Activated T-helper 1 cell treated with anti-CD3 and anti-CD28 coated beads, Interleukin-12 subunit alpha, Interleukin-12 subunit beta, Interleukin-2, Interleukin-4 antibody, amounts not matched to agents 30 ng/mL and 10 ng/mL and 1 ng/mL, durations not matched to agents 14 hours and 24 hours and 36 hours (primary cell): ENCODE measurements around the gene SLC8A2. TPM values are rescaled to one million over a fixed set of nuclear protein-coding genes. Genes with fewer than 3 reads are reported as not detected.

Experiments used
- DNase-seq: peaks from one replicate; pipeline ENCODE4 v3.0.0; 2021; ENCODE audit warnings: low spot score
- H3K27ac Mint-ChIP-seq: one replicate; pipeline ENCODE4 v1.8.0; 2021; ENCODE audit warnings: mild to moderate bottlenecking, mixed read lengths
- H3K27me3 Mint-ChIP-seq: one replicate; pipeline ENCODE4 v1.8.0; 2022; ENCODE audit warnings: mild to moderate bottlenecking, moderate library complexity, mixed read lengths; ENCODE audit not compliant: insufficient read depth
- H3K36me3 Mint-ChIP-seq: one replicate; pipeline ENCODE4 v1.8.0; 2021; ENCODE audit warnings: low read depth, mixed read lengths
- H3K4me1 Mint-ChIP-seq: one replicate; pipeline ENCODE4 v1.8.0; 2021; ENCODE audit warnings: low read depth, mixed read lengths
- H3K4me3 Mint-ChIP-seq: one replicate; pipeline ENCODE4 v1.8.0; 2021; ENCODE audit warnings: mild to moderate bottlenecking, moderate library complexity, mixed read lengths
- H3K9me3 Mint-ChIP-seq: one replicate; pipeline ENCODE4 v1.8.0; 2021; ENCODE audit warnings: mixed read lengths
- intact Hi-C: fragments of 100-400 bp; cut with micrococcal nuclease; formaldehyde crosslinking; loops from one replicate; pipeline ENCODE4 v1.15.1; 2024
- total RNA-seq: library from RNA; stranded (reverse); gene quantifications from 2 replicates; pipeline ENCODE4 v1.2.3, GENCODE V29; 2022

The SLC8A2 gene
- total RNA-seq, 1 donor from 2014 or later, result not detected

DNA sequence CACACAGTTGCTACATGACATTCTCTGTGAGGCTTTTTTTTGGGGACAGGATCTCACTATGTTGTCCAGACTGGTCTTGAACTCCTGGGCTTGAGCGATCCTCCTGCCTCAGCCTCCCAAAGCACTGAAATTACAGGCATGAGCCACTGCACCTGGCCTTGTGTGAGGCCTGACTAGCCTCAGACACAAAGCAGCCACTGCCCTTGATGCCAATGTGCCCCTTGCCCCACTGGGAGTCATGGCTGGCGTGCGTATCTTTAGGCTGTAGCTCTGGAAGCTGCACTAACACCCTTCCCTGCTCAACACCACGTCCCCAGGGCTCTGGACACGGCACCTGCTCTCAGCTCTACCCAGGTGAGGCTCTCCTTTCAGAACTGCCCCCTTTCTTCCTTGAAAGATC, 26.9 kb upstream of the SLC8A2 start:
- H3K27ac Mint-ChIP-seq, result no peak overlapping the region
- intact Hi-C loops, result no loop called here

DNA sequence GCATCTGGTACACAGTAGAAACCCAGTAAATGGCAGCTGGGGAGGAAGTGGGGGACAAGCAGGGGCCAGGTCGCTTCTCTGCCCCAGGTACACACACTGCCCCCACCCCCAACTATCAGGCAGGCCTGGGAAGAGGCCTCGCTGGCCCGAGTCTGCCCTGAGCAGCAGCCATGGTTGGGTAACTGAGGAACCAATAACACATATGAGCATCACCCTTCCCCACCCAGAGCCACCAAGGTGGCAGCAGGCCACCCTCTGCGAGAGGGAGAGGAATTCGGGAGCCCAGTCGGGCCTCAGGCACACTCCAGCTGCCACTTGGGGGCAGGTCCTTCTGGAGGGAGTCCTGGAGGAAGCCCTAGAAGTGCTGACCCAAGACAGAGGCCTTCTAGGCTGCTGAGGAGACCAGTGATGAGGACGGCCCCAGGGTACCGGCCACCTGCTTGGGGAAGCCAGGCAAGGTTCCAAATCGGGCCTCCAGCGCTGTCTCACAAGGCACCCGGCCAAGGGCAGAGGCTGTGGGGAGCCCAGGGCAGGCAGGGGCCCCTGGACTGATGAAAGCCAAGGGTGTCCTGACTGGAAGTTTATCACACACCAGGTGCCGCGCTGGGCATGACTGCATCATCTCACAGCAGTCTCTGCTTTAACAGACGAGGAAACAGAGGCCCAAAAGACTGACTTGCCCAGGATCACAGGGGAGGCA, 26.3 kb upstream of the SLC8A2 start:
- no peak for DNase-seq
- intact Hi-C loops, result no loop called here
- Mint-ChIP-seq H3K36me3 (peaks cover 10% of the 10 kb centered on the region), H3K27ac (no peak overlapping the region), H3K27me3 (no peaks in the 10 kb centered on the region), H3K4me1 (no peaks in the 10 kb centered on the region), H3K9me3 (no peaks in the 10 kb centered on the region), H3K4me3 (no peak overlapping the region)

More for the DNA sequence above, 26.9 kb upstream of the SLC8A2 start:
- no peaks in the 10 kb centered on the region for H3K4me1 Mint-ChIP-seq
- DNase-seq, result no peak
- H3K4me3 Mint-ChIP-seq, result no peak overlapping the region
- peaks cover 16% of the 10 kb centered on the region for H3K36me3 Mint-ChIP-seq
- H3K27me3 Mint-ChIP-seq, result no peaks in the 10 kb centered on the region
- H3K9me3 Mint-ChIP-seq, result no peaks in the 10 kb centered on the region

DNA sequence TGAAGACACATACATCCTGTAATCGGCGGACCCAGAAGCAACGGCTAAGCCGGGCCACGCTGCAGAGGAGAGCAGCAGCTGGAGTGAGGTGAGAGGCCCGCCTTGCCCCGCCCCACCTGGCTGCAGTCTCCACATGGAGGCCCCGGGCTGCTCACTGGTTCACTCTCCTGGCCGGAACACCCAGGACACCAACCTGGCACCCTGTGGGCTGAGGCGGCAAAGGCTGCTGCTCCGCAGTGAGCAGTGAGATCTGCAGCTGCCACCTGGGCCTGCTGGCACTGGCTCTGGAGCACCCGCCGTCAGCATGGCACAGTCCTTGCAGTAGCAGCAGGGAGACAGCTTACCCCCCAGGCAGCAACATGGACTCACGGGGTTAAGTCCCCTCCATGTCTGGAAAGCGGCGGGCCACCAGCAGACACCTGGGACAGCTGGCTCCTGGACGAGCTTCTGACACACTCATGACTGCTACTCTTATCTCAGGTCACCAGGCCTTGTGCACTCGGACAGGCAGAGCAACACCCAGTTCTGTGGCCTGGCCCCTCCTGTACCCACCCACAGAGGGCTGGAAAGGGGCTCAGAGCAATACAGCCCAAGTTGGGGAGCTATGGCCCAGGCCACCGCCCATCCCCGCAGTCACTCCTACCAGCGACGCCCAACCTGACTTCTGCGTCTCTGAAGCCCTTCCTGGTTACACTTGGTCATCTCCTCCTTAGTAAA, 25.5 kb upstream of the SLC8A2 start:
- Mint-ChIP-seq H3K4me1 (no peaks in the 10 kb centered on the region), H3K4me3 (no peak overlapping the region), H3K9me3 (no peaks in the 10 kb centered on the region), H3K27me3 (no peaks in the 10 kb centered on the region), H3K27ac (no peak overlapping the region), H3K36me3 (peaks cover 5% of the 10 kb centered on the region)
- intact Hi-C loops, result no loop called here
- no peak for DNase-seq

DNA sequence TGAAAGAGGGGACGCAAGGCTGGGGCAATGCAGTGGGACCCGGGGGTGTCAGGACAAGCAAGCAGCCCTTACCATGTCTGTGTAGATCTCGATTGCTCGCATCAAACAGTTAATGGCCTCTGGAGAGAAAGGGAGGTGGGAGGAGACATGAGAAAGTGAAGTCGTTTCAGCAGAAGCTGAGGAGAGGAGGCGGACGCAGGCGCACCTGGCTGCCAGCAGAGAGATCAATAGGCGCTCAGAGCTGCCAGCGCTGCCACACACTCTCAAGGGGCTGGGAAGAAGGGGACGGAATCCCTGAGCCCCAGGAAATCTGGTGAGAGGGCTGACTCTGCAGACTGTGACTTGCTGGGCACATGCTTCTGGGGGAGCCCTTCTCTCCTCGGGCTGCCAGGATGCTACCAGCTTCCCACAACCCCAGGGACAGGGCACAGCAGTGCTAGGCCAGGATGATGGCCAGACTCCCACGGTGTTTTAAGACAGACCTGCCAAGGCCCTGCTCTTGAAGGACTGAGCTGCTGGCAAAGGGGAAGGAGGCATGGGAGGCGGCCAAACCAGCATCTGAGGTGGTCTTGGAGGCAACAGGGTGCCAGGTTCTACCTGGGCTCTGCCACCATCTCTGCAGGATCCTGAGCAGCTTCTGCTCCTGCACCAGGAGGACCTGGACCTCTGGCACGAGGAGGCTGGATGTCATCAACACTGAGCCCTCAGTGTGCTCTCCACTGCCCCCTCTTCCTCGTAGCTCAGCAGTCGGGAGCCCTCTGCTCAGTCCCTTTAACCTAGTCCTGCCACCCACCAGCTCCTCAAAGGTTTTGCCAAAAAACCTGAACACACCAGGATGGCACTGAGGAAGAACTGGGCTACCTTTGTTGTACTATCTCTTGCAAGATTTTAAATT, 24.0 kb upstream of the SLC8A2 start:
- no peak overlapping the region for H3K27ac Mint-ChIP-seq
- intact Hi-C loops, result no loop called here

DNA sequence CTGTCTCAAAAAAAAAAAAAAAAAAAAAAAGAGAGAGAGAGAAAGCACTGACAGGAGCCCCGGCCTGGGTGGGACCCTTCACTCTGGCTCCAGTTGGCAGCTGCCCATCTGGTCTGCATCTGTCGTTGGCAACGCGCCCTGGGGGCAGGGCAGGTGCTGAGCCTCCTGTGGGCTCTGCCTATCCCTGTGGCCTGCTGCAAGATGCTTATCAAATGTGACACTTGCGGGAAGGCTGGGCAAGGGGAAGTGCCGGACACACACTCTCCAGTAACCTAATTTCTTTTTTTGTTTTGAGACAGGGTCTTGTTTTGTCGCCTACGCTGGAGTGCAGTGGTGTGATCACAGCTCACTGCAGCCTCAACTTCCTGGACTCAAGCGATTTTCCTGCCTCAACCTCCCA, 23.0 kb upstream of the SLC8A2 start:
- Mint-ChIP-seq H3K36me3 (peaks cover 9% of the 10 kb centered on the region), H3K27ac (no peak overlapping the region)

More for the DNA sequence above, 24.0 kb upstream of the SLC8A2 start:
- Mint-ChIP-seq H3K27me3 (no peaks in the 10 kb centered on the region), H3K36me3 (peaks cover 4% of the 10 kb centered on the region), H3K9me3 (no peaks in the 10 kb centered on the region), H3K4me3 (no peak overlapping the region), H3K4me1 (no peaks in the 10 kb centered on the region)
- no peak for DNase-seq

DNA sequence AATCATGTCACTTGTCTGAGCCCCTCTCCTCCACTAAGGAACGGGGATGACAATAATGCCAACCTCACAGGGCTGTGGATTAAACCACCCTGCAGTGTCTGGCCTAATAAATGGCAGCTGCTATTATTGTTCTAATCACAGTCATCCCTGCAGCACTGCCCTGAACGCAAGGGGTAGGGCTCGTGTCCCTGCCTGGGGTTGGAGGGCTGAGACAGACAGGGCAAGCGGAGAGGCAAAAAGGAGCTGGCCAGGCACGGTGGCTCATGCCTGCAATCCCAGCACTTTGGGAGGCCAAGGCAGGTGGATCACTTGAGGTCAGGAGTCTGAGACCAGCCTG, 22.5 kb upstream of the SLC8A2 start:
- H3K27ac Mint-ChIP-seq, result no peak overlapping the region
- intact Hi-C loops, result no loop called here
- H3K9me3 Mint-ChIP-seq, result no peaks in the 10 kb centered on the region
- no peaks in the 10 kb centered on the region for H3K4me1 Mint-ChIP-seq
- no peak overlapping the region for H3K4me3 Mint-ChIP-seq
- no peak for DNase-seq
- H3K27me3 Mint-ChIP-seq, result no peaks in the 10 kb centered on the region
- H3K36me3 Mint-ChIP-seq, result peaks cover 9% of the 10 kb centered on the region

More for the DNA sequence above, 23.0 kb upstream of the SLC8A2 start:
- no peak for DNase-seq
- Mint-ChIP-seq H3K4me1 (no peaks in the 10 kb centered on the region), H3K9me3 (no peaks in the 10 kb centered on the region), H3K4me3 (no peak overlapping the region), H3K27me3 (no peaks in the 10 kb centered on the region)
- intact Hi-C loops, result no loop called here

DNA sequence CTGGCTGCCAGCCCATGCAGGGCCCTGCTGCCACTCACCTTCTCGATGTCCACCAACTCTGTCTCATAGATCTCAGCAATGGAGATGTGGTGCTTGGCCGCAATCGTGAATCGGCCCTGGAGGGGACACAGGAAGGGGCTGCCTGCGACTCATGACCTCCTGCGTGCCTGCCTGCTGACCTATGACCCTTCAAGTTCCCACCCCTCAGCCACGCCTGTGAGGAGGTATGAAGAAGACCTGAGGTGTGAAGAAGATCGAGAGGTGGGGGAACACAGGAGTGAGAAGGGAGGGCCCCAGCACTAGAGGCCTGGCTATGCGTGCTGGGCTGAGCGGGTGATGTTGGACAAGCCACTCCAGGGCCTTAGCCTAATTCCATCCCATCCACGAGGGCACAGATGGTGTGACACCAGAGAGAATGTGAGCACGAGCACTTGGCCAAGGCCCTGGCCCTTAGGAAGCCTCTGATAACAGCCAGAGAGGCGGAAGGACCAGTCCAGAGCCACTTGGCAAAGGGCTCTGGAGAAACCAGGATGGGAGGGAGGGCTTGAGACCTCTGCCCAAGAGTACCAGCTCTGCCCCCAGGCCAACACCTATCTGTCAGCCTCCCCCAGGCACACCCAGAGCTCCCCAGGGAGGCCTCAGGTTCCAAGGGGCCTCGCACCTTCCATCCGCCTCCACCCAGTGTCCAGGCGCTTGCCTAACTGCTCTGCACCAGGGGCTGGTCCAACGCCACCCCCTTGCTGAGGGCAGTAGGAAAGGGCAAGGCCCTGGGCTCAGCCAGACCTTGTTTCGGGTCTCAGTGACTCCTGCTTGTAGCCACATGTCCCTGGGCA, 21.9 kb upstream of the SLC8A2 start:
- no peaks in the 10 kb centered on the region for H3K9me3 Mint-ChIP-seq
- no peak overlapping the region for H3K27ac Mint-ChIP-seq
- peaks cover 9% of the 10 kb centered on the region for H3K36me3 Mint-ChIP-seq
- H3K4me1 Mint-ChIP-seq, result no peaks in the 10 kb centered on the region
- H3K4me3 Mint-ChIP-seq, result no peak overlapping the region
- intact Hi-C loops, result no loop called here
- no peaks in the 10 kb centered on the region for H3K27me3 Mint-ChIP-seq
- no peak for DNase-seq

DNA sequence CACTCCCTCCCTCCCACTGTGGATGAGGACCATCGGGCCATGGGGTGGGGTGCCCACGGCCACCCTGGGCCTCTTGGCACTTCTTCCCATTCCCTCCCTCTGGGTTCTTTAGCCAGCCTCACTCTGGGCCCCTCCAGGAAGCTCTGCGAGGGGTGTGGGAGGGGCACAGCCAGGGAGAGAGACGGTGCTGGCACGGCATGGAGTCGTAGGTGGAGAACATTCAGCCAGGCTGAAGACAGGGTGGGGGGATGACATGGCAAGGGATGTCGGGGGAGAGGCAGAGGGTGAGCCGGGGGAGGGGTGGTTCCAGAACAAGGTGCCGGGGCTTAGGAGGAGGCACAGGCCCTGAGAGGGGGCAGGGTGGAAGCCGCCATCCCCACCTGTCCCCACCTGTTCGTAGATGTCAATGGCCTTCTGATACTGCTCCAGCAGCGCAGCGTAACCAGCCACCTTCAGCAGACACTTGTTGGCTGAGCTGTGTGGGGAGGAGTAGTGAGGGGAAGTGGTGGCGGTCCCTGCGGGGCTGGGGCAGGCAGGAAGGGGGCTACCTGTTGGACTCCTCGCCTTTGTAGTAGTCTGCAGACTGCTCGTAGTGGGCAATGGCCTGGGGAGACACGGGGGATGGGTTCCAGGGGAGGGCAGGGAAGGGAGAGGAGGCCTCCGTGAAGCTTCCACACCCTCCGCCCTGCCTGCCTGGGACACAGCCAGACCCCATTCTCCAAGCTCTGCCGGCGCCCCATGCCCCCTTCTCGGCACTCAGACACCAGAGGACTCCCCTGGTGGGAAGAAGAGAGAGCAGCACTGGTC, 21.1 kb upstream of the SLC8A2 start:
- Mint-ChIP-seq H3K4me3 (no peak overlapping the region), H3K36me3 (peaks cover 9% of the 10 kb centered on the region), H3K27me3 (no peaks in the 10 kb centered on the region), H3K27ac (no peak overlapping the region), H3K9me3 (no peaks in the 10 kb centered on the region), H3K4me1 (no peaks in the 10 kb centered on the region)
- intact Hi-C loops, result no loop called here
- no peak for DNase-seq

DNA sequence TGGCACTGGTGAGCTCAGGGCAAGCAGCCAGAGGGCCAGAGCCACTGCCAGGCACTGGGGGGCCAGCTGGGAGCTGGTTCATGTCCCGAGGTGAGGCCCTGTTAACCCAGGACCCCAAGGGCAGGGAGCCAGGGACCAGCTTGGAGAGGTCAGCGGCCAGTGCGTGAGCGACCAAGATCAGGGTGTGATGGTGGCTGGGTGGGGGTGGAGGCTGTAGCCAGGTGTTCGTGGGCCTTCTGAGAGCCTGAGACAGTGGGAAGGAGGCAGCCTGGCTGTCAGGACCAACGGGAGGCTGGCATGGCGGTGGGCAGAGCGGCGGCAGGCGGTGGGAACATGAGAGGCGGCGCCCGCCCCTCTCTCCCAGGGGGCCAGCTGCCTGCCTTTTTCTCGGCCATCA, 20.4 kb upstream of the SLC8A2 start:
- Mint-ChIP-seq H3K27ac (no peak overlapping the region), H3K4me3 (no peak overlapping the region), H3K27me3 (no peaks in the 10 kb centered on the region), H3K9me3 (no peaks in the 10 kb centered on the region), H3K36me3 (peaks cover 13% of the 10 kb centered on the region), H3K4me1 (peaks cover 3% of the 10 kb centered on the region)
- intact Hi-C loops, result no loop called here
- DNase-seq, result no peak

DNA sequence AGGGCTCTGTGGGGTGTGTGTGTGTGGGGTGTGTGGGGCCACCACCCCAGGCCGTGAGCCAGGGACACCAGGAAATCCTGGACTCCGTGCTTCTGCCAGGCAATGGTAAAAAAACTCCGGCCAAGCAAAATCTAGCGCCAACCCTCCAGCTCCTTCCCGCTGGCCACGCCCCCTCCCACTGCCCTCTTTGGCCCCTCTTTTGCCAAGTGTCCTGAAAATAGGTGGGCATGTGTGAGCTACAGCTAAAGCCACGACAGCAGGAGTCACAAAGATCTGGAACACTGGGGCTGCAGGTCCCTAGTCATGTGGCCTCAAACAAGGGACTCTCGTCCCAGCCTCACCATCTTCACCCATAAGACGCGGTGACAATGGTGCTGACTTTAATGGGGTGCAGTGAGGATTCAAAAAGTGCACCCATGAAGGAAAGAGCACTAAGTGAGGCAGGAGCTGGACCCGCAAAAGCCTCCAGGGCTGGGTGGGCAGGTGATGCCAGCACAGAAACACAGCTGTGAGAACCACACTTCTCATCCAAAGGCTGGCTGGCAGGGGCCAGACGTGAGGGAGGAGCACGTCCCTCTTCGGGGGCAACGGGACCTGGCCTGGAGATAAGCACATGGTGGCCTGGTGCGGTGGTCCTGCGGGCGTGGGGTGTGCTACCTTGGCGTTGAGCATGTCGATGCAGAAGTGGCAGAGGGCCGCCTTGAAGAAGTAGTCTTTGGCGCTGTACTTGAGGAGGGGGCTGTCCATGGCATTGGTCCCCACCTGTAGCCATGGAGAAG, 19.9 kb upstream of the SLC8A2 start:
- no peaks in the 10 kb centered on the region for H3K27me3 Mint-ChIP-seq
- H3K9me3 Mint-ChIP-seq, result no peaks in the 10 kb centered on the region
- H3K27ac Mint-ChIP-seq, result no peak overlapping the region
- intact Hi-C loops, result no loop called here
- no peak overlapping the region for H3K4me3 Mint-ChIP-seq
- no peak for DNase-seq
- H3K36me3 Mint-ChIP-seq, result peaks cover 13% of the 10 kb centered on the region
- peaks cover 6% of the 10 kb centered on the region for H3K4me1 Mint-ChIP-seq

DNA sequence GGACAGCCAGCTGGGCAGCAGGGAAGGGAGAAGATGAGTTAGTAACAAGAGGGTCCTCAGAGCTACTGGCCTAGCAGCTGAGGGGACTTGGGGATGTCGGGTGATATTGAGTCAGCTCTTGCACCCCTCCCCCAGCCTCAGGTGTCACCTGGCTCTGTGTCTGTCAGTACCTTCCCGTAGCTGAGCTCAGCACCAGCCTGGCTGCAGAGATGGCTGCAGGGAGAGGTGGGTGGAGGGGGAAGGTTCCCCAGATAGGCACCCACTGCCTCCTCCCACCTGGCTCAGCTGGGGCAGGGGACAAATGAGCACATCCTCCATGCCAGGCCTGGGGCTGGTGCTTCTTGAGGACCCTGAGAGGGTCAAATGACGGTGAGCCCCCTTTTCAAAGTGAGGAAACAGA, 19.2 kb upstream of the SLC8A2 start:
- intact Hi-C loops, result no loop called here
- Mint-ChIP-seq H3K9me3 (no peaks in the 10 kb centered on the region), H3K4me1 (peaks cover 6% of the 10 kb centered on the region), H3K4me3 (no peak overlapping the region), H3K36me3 (peaks cover 13% of the 10 kb centered on the region), H3K27me3 (no peaks in the 10 kb centered on the region), H3K27ac (no peak overlapping the region)
- no peak for DNase-seq
